ELF-1 (cell line): ENCODE results near the gene FGF14.

Source experiments
- DNase-seq: peaks from one replicate; pipeline ENCODE4 v3.0.0-alpha.2; 2016; ENCODE audit warnings: low read depth, low spot score

FGF14 gene

DNA sequence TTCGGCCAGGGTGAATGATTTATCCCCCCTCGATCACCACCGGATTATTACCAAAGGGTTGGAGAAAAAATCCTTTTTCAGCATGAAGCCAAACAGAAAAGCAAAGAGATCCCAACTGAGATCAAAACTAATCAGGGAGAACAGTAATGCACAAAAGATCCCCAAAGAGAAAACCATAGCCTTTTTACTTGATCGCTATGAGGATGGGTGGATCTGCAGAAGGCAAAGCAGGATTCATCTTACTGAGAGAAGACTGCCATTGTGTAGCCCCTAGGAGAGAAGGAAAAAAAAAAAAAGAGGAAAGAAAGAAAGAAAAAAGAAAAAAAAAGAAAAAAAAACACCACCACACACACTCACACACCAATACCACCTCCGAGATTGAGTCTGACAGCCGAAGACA is at the start of gene FGF14:
TSS of gene FGF14 (minus strand) at position 283 of the 400 bp plus-strand sequence.
- DNase-seq = no peak

DNA sequence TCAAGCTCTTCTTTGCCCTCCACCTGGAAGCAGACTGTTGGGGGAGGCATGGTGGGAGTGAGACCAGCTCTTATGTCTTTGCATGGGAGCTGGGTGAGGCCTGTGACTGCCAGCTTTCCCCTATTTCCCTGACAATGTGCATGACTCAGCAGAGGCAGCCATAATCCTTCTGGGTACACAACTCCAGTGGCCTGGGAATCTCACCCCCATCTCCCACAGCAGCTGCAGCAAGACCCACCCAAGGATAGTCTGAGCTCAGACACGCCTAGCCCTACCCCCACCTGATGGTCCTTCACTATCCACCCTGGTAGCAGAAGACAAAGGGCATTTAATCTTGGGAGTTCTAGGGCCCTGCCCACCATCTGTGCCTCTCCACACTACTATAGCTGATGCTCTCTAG is 41.4 kb upstream of the FGF14 start:
- DNase-seq = no peak

DNA sequence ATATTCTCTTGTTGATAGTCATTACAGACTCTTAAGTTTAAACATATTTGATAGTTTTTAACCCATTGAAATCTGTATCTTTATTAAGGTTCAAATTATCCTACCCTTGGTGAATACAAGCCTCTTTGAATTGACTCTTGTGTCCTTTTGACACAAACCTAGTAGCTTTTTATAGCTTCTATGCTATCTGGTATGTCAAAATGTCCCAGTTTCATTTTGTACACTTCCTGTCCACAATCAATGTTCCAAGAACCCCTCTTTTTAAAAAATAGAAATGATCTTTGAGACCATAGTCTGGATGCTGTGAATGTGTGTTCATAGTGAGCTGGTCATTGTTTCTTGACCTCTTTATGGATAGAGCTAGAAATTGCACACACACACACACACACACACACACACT is 39.2 kb upstream of the FGF14 start:
- no peak for DNase-seq

DNA sequence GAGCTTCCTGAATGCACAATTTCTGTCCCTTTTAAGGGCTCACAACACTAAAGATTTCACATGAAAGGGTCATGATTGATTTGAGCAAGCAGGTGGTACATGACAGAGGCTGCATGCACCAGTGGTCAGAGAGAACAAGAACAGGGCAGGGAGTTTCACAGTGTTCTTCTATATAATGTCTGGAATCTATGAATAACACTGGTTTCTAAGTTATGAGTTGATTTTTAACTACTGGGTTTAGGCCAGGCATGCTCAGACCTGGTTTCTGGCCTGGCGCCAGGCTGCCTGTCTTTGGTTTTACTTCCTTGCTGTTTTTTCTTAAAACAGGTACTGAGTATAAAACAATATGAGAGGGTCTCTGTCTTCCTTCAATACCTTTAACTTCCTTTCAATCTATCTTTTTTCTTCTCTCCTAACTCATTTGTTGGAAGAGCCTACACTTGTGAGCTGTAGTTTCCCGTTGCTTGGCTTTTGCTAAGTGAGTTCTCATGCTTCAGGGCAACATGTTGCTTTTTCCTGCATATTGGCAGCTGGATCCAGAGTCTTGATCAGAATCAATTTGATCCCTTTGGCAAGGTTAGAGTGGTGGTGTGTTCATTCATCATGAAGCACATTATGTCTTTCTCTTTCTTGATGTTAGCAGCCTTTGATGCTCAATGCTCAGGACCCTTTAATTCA is 38.5 kb upstream of the FGF14 start:
- DNase-seq = no peak

DNA sequence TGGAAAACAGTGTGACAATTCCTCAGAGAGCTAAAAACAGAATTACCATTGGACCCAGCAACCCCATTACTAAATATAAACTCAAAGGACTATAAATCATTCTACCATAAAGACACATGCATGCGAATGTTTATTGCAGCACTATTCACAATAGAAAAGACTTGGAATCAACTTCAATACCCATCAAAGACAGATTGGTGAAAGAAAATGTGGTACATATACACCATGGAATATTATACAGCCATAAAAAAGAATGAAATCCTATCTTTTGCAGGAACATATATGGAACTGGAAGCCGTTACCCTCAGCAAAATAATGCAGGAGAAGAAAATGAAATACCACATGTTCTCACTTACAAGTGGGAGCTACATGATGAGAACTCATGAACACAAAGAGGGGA is 20.8 kb upstream of the FGF14 start:
- DNase-seq = no peak

DNA sequence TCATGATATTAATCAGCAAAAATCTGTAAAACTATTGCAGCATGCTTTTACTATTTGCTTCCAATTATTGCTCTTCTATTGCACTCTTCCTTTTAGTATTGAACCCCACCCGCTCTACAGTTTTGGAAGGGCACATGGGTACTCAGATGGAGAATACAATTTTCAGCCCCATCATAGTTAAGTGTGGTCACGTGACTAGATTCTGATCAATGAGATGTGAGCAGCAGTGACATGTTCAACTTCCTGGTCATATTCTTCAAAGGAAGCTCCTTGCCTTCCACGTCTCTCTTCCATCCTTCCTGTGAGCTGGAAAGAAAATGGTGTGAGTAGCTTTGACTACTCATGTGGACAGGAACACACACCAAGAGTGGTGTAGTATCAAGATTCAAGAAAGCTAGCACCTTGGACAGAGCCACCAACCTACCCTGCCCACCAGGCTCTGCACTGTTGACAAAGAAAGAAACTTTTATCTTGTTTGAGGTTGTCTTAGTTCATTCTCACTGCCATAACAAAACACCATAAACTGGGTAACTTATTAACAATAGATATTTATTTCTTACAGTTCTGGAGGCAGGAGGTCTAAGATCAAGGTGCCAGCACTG is 3.8 kb upstream of the FGF14 start:
- DNase-seq = peak; percentile 9

DNA sequence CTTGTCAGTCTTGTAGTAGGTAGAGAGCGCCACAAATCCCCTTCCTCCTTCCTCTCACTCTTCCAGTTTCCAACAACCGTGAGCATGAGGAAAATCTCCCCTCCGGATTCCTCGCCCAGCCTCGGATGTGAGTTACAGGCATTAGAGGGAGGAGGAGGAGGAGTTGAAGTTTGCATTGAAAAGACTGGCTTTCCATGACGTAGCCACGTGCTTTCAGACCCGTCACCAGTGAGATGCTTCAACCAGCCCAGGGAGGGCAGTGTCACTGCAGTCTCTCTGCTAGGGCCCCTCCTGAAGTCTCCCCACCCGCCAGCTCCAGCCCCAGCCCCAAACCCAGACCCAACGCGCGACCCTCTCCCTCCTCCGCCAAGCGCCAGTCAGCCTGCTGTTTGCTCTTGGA is 442 bp upstream of the FGF14 start:
- DNase-seq = peak; percentile 84

DNA sequence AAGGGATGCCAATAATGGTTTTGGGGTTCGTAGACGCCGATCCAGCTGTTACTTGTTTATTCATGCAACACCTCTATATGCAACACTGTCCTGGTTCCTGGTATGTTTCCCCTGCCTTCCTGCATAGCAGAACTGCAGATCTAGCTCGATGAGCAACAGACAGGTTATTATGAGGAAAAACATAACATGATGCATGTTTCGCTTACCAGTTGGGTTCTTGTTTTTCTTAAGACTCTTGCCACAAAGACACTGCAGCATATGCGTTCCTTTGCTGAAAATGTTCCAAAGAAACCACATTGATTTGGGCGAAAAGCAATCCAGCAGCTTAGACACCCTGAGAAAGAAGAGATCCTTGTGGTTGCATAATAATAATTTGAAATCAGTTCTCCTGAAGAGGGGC is 583 bp downstream of the FGF14 start:
- no peak for DNase-seq

DNA sequence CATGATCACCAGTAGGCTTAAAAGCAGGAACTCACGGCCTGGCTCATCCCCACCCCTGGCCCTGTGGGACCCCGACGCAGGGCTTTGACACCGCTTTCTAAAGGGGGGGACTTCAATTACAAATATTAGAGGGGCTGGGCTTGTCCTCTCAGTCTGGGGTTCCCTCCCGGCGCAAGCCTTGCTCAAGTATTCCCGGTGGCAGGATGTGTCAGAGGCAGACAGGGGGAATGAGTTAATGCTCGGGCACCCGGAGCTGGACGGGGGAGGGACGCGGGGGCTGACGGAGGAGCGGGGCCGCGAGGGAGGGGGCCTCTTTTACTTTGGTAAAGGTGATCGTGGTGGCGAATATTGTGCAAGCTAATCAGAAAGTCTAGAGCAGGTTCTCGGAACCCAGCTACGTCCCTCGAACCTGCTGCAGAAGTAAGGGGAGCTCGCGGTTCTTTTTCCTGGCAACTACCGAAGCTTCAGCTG is 1.1 kb downstream of the FGF14 start:
- no peak for DNase-seq

DNA sequence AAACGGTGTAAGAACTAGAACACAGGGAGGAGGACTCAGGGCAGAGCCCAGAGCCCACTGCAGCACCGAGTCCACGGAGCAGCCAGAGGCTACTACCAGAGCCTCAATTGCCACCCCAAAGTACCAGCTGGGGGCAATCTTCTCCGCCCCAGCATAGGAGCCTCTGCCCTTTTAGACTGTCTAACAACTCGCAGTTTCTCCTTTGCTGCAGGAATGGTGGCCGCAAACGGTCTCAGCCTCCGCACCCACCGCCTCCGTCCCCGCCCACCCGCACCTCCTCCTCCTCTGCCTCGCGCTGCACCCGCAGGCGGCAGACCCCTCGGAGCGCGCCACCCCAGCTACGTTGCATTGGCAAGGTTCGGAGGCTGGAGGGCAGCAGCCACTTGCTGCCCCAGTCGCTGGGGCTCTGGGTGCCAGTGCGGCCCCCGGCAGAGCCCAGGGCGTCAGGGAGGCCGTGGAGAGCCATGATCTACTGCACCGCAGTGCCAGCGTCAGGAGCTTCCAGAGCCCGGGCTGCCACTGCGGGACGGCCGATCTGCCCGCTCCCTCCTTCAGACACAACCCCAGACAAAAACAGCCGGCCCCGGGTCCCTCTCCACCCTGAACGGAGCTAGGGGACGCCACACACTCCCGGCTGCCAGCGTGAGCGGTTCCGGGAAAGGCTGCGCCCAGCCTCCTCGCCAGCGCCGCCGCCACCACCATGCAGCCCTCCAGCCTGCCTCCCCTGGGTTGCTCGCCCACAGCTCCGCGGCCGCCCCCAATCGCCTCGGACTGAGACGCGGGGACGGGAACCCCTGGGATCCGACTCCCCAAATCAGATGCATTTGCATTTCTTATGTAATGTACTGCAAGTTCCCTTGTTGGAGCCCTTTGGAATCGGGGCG is 1.8 kb downstream of the FGF14 start:
- peak; percentile 33 for DNase-seq

DNA sequence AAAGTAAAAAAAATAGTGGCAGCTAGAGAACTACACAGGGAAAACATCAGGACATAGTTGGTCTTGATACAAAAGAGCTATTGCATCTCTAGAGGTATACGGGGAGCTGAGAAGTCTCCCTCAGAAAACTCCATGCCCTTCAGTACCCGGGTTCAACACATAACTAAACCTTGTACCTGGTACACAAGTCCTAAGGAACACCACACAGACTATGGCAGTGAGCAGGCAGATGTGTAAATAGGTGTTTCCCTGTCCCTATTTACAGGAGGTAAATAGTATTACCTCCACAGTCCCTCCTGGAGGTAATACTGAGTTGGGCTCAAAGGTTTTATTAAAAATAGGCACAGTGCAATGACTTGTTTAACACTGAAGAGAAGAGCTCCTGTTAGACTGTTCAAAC is 5.9 kb downstream of the FGF14 start:
- no peak for DNase-seq

DNA sequence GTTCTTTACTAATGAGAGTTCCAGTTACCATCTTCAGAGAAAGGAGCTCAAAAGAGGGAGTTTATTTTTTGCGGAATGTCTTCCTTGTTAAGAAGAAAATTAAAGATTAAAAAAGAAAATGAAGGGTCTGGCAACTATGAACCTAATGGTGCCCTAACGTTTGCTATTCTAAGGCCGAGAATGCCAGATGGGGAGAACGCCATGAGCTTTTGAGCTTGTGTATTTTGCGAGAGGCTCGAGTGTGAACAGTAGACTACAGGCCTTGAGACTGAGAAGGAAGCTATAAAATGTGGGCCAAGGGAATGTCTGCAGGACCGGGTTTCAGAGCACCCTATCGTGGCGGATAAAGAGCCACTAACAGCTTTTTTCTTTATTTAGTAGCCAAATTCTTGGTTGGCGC is 6.7 kb downstream of the FGF14 start:
- DNase-seq = no peak

DNA sequence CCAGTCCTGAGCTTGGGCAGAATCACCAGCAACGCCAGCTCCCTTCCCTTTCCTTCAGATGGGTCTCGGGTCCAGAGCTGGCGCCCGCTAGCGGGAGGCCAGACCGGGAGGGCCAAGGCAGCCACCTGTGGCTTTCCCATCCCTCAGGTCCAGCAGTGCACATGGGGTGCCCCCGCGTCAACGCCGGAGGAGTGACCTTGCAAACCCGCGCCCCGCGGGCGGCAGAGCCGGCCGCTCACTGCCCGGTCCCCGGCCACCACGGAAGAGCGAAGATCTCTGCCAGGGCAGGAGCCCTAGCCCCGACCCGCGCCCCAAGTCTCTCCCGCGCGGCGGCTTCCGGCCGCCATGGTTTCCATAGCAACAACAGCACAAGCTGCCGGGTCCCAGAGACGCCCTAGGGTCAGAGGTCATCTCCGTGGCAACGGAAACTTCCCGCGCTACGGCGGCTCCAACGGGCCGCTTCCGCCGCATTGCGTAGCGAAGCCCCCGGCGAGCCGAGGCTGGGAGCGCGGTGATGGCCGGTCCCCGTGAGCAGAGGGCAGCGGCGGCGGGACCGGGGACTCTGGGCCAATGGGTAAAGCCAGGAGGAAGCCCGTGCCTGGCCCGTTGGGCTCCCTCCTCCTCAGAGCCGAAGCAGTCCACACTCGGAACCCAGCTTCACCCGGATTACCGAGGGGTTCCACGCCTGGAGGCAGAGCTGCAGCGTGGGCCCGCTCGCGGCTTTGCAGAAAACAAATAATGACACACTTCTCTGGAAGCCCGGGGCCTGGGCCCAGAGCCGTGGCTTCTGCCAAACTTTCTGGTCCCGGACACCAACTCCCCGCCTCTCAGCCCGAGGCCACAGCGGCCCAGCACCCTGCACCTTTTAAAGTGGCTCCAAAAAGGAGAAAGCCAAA is 7.4 kb downstream of the FGF14 start:
- DNase-seq = peak; percentile 98

DNA sequence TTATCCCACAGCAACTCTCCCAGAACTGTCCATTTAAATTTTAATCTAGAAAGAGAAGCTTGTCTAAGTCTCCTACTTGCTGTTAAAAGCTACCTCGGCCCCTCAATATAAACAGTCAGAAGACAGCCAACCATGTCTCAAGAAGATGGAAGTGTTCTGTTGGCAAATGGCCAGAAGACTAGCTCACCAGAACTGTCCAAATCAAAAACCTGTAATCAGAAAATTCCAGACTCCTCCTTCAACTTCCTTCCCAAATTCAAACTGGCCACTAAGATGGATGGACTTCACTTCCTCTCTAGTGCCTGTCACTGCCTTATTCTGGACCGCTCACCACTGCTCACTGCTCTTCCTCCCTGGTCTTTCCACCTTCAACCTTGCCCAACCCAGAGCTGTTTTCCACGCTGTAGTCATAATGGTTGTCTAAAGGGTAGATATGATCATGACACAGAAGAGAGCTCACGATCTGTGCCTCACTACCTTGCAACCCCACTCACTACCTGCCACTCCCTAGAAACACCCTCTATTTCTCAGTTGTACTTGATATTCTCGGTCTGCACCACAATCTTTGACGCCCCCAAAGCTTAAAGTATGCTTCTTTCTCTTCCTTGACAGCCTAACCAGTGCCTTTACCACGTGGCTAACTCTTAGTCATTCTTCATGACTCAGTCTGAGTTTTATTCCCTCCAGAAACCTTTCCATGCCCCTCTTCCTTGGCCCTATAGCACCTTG is 9.2 kb downstream of the FGF14 start:
- no peak for DNase-seq

DNA sequence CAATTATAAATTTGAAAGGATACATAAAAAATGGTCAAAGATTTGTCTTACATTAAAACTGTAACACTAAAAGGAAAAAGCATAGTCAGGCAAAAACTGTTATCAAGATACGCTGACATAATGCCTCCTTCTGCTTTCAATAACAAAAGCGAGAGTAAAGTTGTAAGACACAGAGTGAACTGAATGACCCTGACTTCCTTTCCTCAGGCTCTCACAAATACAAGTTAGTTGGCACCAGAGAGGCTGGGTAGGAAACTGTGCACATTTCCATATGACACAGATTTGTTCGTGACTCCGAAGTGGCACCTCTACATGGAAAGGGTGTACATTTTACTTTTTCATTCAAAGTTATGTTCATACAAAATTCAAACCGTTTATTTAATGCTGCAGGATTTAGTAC is 15.4 kb downstream of the FGF14 start:
- DNase-seq = no peak

DNA sequence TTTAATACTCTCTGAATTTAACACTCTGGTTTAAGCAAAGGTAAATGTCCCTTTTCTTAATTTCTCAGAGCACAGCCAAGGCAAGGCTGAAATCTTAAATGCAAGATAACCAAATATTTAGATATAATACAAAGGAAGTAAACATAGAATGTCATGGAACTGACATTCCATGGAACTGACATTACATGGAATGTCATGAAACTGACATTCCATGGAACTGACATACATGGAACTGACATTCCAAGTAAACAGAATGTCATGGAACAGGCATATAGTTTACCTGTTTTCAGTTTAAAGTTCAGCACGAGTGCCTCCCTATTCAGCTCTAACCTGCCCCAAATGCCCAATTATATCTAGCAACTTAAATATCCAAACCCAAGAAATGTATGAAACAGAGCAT is 21.8 kb downstream of the FGF14 start:
- no peak for DNase-seq

DNA sequence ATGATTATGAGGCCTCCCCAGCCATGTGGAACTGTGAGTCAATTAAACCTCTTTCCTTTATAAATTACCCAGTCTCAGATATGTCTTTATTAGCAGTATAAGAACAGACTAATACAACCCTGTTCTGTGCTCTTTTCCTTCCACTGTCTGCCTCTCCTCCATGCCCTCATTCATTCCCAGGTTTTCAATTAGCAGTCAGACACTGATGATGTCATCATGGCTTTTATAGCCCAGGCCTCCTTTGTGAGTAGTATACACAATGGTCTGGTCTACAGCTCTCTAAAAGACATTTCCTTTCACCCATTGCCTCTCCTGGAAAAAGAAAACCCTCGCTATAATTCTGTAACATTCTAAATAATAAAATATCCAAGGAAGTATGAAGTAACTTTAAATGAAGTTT is 25.5 kb downstream of the FGF14 start:
- no peak for DNase-seq

DNA sequence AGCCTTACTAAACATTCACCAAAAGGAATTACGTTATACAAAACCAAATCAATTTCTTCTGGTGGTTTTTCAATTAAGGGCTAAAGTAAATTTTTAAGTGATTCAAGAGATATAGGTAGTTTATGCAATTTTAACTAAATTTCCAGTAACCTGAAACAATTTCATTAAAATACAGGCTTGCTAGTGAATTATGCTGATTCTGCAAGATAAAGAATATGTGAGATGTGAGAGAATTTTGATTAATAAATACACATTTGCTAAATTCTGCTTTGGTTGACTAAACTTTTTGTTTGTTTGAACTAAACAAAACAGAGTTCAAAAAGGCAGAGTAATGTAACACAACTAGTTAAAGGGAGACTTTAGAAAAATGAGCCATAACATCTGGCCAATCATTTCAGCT is 27.1 kb downstream of the FGF14 start:
- no peak for DNase-seq

DNA sequence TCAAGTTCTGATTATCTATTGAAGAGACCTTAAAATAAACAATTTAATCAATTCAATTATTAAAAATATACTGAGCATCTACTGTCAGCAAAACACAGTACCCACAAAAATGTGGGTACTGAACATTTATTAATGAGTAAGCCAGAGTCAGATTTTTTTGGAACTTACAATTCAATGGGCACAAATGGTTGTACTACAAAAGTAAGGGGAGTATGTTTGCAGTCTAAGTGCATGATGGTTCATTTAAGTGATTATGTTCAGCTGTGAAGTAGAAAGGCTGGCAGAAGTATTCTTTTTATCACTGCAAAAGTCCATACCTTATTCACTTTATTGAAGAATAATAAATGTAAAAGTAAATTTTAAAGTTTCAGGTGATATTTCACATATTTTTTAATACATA is 27.6 kb downstream of the FGF14 start:
- DNase-seq = no peak

DNA sequence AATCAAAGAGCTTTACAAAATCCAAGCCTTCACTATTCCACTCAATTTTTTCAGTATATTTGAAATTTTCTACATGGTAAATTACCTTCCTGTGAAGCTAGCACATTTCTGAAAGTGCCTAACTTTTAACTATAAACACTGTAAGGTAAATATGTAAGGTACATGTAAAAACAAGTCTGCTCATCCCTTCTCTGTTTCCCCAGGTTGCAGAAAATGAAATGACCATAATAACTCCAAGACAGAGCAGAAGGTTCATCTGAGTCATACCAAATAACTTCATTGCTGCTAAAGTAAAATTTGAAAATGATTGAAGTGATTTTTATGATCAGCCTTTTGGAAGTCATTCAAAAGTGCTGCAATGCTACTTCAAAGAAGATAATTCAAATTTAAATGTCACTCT is 28.6 kb downstream of the FGF14 start:
- no peak for DNase-seq

DNA sequence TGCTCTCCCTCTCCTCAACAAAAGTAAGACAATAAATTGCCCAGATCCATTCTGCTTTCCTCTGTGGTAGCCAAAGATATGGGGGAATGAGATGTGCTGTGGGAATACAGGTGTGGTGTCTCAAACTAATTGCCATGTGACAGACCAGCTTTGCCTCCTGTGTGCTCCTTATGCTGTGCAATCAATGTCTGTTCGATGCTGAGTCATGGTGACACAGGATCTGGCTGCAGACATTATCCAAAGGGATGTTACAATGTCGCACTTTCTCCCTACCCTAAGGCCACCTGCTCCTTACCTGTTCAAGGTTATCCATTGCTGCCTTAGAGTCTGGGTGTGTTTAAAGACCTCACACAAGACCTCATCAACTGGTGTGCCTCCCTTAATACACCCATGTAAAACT is 32.5 kb downstream of the FGF14 start:
- no peak for DNase-seq
